ENCODE data around the gene KRT71.

Gene KRT71

DNA sequence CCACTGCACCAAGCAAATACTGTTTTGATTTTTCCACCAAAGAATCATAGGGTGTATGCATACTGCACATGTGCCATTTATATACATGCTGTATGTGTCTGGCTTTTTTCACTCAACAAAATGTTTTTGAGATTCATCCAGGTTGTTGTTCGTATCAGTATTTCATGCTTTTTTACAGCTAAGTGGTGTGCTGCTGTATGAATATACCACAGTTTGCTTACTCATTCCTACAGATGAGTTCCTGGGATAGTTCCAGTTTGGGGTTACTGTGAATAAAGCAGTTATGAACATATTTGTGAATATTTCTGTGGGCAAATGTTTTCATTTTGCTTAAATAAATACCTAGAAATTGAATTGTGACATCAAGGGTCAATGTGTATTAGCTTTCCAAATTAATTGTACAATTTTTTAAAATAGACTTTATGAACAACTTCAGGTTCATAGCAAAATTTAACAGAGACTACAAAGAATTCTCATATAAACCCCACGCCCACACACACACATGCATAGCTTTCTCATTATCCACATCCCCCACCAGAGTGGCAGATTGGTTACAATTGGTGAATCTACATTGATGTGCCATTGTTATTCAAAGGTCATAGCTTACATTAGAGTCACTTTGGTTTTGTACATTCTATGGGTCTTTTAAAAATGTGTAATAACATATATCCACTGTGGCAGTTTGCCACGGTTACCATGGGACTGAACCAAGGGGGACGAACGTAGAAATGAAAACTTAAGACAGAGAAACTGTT lies 53.0 kb downstream of the KRT71 start:
- DNase-seq (ENCODE audit: low read depth in 1 of 2, low spot score in 1 of 2): no peak

DNA sequence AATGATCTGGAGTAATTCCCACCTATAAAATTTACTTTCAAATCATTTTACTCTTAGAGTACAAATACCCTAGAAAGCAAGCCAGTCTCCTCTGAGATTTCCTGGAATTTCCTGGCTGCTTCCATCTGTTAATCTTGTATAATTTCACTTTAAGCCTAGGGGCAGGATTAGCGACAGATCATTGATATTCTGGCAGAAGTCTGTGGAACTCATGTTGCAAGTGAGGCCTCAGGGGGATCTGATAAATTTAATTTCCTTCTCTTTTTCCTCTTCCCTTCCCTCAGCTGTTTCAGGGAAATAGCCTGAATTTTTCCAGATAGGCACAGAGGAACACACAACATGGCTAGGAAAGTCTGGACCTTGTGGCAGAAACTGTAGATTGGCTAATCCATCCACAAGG lies 54.0 kb downstream of the KRT71 start:
- no peak for DNase-seq (ENCODE audit: low read depth in 1 of 2, low spot score in 1 of 2)

DNA sequence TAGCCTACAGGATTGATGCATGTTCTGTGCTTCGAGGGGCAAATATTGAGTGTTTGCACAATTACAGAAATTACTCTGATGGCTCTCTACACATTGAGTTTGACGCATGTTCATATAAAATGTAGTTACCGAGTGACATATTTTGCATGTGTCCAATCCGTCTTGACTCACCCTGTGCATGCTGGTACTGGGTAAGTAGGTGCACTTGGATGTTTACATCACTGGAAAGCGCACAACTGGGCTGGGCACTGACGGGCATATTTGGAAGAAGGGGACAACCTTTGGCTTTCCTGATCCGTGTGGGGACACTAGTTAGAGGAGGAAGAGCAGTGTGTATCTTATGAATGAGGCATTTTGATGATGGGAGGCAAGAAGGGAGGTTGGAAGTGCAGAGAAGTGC lies 55.0 kb downstream of the KRT71 start:
- DNase-seq (ENCODE audit: low read depth in 1 of 2, low spot score in 1 of 2): no peak

- no peak for DNase-seq (ENCODE audit: low read depth in 1 of 2, low spot score in 1 of 2)
Measured at GRCh38 chr12:52496590-52497071, 56.3 kb downstream of the KRT71 start.

DNA sequence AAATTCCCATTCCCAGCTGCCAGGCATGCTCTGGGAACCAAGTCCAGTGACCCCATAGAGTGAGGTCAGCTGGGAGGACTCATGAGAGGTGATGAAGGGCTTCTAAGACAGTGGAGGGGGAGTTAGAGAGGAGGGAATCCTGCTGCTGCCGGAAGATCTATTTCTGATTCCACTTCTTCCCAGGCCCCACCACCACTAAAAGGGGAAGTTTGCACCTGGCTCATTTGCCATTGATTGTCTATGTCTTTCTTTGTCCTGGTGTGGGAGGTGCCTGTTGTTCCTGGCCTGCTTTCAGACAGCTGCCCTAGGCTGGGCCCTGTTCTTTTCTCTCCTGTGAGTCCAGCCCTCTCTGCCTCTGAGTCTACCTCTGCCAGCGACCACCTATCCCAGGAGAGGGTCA lies 56.9 kb downstream of the KRT71 start:
- no peak for DNase-seq (ENCODE audit: low read depth in 1 of 2, low spot score in 1 of 2)

- no peak for DNase-seq (ENCODE audit: low read depth in 1 of 2, low spot score in 1 of 2)
Measured at GRCh38 chr12:52495389-52495788, 57.6 kb downstream of the KRT71 start.

DNA sequence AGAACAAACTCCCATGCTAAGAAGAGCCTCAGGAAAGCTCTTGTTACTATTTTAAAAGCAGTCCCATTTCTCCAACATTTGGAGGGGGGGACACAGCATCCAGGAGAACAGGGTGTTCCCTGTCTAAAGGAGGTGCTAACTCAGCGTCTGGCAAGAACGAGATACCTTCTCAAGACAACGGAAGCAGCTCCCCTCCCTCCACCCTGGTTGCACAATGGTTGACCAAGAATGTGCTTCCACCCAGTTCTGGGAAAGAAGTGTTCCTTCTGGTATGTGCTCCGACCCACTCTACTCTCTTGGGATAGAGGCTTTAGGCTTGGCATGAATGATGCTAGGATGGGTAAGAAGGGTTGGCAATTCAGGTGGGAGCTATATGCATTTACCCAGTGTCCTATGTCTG lies 58.4 kb downstream of the KRT71 start:
- no peak for DNase-seq (ENCODE audit: low read depth in 1 of 2, low spot score in 1 of 2)

DNA sequence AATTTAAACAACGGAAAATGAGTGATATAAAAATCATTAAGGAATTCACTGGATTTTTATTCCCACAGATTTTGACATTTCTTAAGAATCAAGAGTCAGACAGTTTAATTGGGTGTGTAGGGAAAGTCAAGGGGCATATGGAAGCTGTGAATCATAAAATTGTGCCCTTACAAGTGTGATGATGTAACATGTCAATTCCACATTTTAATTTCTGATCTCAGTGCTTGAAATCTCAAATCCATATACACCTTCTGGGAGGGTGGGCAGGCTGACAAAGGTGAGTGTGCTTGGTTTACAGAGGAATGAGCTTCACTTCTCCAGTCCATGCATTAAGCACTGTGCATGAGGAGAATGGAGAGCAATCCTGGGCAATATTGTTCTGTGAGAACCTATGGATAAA lies 58.8 kb downstream of the KRT71 start:
- DNase-seq (ENCODE audit: low read depth in 1 of 2, low spot score in 1 of 2): no peak

Data from stimulated activated CD4-positive, alpha-beta T cell treated with anti-CD3 and anti-CD28 coated beads, Interleukin-15, amount 100 ng/mL, for 1 hour (primary cell).